SIG-M5 treated with dmso at 0.1 percent for 504 hours (cell line): ENCODE data around the gene PLIN5.
A peak's percentile ranks its signal among the peaks of the same experiment; 100 is the strongest.

Experiments used
- DNase-seq: peaks from one replicate; lab custom pipeline; 2025; ENCODE audit not compliant: unreplicated experiment; lab: John Stamatoyannopoulos, UW

Gene PLIN5

GRCh38 chr19:4506449-4507149, 28.4 kb downstream of the PLIN5 start:
- DNase-seq, result peak; percentile 29

GRCh38 chr19:4505570-4506448, 29.2 kb downstream of the PLIN5 start:
- DNase-seq, result no peak

- DNase-seq, result no peak
Measured at GRCh38 chr19:4504891-4505569, 30.0 kb downstream of the PLIN5 start.

GRCh38 chr19:4504297-4504701, 30.7 kb downstream of the PLIN5 start:
- DNase-seq, result no peak

GRCh38 chr19:4503825-4504170, 31.2 kb downstream of the PLIN5 start:
- DNase-seq, result no peak

GRCh38 chr19:4503132-4503824, 31.7 kb downstream of the PLIN5 start:
- DNase-seq, result no peak

GRCh38 chr19:4502282-4503131, 32.5 kb downstream of the PLIN5 start:
- DNase-seq, result no peak

- DNase-seq, result no peak
Measured at GRCh38 chr19:4501691-4502090, 33.3 kb downstream of the PLIN5 start.

- DNase-seq, result no peak
Measured at GRCh38 chr19:4500841-4501591, 34.0 kb downstream of the PLIN5 start.

GRCh38 chr19:4499855-4500254, 35.2 kb downstream of the PLIN5 start:
- no peak for DNase-seq

- no peak for DNase-seq
Measured at GRCh38 chr19:4499318-4499717, 35.7 kb downstream of the PLIN5 start.

- no peak for DNase-seq
Measured at GRCh38 chr19:4498694-4499093, 36.3 kb downstream of the PLIN5 start.

GRCh38 chr19:4497770-4498389, 37.1 kb downstream of the PLIN5 start:
- DNase-seq, result no peak

GRCh38 chr19:4496304-4496703, 38.7 kb downstream of the PLIN5 start:
- DNase-seq, result no peak

GRCh38 chr19:4495471-4495870, 39.6 kb downstream of the PLIN5 start:
- no peak for DNase-seq

- no peak for DNase-seq
Measured at GRCh38 chr19:4494691-4495064, 40.3 kb downstream of the PLIN5 start.

- DNase-seq, result no peak
Measured at GRCh38 chr19:4493929-4494690, 40.9 kb downstream of the PLIN5 start.

GRCh38 chr19:4493104-4493928, 41.7 kb downstream of the PLIN5 start:
- DNase-seq, result no peak
